IPS-NIHi7 (cell line): ENCODE results near the gene RALGDS.
"Not testable (repeated sequence)": the region's sequence is repeated elsewhere in the genome, so short reads cannot be mapped to it uniquely, and the experiment has no call there.

Experiments used
- DNase-seq: peaks from one replicate; pipeline ENCODE4 v3.0.0; 2012; ENCODE audit warnings: mixed read lengths; ENCODE audit errors: extremely low spot score

The RALGDS gene

DNA sequence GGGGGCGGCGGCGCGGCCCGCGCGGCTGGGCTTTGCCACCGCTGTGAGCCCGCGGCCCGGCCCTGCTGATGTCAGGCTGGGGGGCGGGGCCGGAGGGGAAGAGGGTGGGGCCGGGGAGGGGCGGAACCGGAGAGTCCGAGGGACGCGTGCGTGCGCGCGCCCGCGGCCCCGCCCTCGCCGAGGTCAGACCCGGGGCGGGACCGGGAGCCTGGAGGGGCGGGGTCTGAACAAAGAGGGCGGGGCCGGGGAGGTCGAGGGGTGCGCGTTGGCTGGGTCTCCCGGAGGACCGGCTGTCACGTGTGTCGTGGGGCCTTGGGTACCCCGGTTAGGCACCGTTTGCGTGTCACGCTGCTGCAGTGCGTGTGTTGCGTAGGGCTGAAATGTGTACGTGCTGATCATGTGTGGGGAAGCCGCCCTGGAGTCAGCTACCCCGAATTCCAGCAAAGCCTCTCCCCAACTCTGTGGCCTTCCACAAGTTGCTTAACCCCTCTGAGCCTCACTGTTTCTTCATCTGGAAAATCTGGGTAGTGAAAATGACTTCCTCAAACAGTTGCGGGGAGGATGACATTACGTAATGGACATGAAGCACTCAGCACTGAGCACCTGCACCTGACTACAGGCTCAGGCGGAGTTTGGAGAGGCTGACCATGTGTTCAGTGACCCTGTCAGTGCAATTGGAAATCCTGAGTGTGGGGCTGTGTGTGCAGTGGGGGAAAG, at the start of gene RALGDS:
RALGDS (minus strand) TSS at position 43 of the 717 bp plus-strand sequence. CDS start 86 bp downstream, outside the sequence.
- peak; percentile 99 for DNase-seq

DNA sequence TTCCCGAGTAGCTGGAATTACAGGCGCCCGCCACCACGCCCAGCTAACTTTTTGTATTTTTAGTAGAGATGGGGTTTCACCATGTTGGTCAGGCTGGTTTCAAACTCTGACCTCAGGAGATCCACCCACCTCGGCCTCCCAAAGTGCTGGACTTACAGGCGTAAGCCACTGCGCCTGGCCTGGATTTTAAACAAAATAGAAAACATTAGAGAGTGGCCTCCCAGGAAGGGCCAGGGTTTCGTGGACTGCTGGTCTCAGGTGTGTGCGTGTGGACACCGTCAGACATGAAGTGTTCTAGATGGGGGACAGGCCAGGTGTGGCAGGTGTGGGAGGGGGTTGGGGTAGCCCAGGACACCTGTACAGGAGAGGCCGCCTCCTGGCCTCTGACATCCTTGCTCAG, 49.7 kb upstream of the RALGDS start:
- no peak for DNase-seq

DNA sequence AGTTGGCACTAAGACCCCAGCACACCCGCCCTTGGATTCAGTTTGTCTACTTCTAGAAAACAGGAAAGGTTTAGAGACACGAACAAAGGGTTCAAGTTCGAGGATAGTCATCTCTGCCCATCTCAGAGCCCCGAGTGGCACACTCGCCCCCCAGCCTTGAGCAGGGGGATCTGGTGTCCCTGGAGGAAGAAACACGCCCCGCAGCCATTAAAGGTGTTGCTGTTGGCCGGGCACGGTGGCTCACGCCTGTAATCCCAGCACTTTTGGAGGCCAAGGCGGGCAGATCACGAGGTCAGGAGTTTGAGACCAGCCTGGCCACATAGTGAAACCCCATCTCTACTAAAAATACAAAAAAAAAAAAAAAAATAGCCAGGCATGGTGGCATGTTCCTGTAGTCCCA, 48.6 kb upstream of the RALGDS start:
- not testable (repeated sequence) for DNase-seq

DNA sequence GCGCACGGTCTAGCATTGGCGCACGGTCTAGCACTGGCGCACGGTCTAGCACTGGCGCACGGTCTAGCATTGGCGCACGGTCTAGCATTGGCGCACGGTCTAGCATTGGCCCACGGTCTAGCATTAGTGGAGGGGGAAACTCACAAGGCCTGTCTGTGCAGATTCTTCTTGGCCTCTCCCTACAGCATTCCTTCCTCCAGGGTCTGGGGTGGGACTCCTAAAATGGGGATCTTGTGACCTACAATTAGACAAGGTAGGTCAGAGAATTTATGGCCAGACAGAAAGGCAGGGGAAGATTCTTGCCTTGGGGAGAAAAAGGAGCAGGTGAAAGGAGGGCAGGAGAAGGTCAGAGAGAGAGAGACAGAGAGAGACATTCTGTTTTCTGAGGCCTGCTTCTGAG, 48.1 kb upstream of the RALGDS start:
- DNase-seq, result no peak

DNA sequence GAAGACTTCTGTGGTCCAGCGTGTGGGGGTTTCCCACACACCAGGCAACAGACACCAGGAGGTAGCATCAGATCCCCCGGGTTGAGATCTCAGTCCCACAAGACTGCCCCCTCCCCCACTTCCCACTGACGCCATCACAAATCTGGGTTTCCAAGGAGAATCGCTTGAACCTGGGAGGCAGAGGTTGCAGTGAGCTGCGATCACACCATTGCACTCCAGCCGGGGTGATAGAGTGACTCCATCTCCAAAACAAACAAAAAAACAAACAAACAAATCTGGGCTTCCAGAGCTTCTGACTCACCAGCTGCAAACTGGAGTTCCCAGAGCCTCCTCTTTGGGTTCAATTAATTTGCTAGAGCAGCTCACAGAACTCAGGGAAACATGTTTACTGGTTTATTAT, 47.4 kb upstream of the RALGDS start:
- DNase-seq, result no peak

DNA sequence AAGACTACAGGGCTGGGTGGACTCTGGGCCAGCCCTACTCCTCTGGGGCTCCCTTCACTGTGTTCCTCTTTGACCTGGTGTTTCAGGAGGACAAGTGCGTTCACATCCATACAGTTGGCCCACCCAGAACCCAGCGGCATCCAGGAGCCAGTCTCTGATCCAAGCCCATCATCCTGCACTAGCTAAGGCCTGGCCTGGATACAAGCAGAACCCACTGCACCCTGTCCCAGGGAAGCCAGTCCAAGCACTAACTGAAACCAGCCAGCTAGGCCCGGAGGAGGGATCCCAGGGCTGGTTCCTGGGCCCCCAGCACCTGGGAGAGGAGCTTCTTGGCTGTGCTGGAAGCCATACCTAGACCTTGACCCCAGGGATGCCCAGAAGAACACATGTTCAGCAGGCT, 46.7 kb upstream of the RALGDS start:
- no peak for DNase-seq

DNA sequence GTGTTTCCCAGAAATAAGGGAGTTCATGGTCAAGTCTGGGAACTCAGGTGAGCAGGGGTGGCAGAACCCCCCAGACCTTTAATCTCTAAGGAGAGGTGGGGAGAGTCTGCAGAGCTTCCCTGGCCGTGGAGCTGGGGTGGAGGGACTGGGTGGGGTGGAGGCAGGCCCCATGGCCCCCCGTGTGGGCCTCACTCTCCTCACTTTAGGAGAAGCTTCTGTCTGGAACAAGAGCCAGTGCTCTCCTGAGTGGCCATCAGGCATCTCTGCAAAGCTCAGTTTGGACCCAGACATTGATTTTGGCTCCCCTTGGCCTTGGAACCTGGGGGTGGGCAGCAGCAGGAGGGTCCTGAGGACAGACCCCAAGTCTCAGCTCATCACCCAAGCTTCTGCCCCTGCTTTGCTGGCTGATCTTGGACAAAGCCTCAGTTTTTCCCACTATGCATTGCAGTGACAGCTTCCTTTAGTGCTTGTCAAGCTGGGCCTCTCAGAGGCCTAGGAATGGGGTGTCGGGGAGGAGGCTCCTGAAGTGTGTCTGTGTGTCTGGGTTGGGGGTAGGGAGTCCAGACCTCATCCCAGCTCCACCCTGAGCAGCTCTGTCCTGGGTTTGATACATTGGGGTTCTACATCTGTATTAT, 46.2 kb upstream of the RALGDS start:
- DNase-seq, result no peak

DNA sequence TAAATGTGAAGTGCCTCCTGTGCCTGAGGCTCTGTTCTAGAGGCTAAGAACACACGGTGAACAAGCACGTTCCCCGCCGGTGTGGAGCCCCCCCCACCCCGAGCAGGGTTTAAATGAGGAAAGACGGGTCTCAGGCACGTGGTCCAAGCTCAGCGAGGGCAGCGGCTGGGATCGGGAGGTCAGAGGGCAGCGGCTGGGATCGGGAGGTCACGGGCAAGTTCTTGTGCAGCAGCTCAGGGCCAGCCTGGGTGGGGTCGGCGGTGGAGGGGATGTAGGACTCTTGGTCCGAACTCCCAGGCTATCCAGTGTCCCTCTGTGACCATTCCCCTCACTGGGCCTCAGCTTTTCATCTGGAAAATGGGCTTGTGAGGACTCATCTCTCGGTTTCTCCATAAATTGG, 45.4 kb upstream of the RALGDS start:
- DNase-seq, result no peak

DNA sequence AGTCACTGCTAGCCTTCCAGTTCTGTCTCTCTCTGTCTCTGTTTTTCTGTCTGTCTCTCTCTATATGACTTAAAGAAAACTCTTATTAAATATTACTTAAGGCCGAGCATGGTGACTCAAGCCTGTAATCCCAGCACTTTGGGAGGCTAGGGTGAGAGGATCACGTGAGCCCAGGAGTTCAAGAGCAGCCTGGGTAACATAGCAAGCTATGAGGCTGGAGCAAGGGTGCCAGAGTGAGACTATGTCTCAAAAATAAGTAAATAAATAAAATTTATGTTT, 44.4 kb upstream of the RALGDS start:
- DNase-seq, result no peak

DNA sequence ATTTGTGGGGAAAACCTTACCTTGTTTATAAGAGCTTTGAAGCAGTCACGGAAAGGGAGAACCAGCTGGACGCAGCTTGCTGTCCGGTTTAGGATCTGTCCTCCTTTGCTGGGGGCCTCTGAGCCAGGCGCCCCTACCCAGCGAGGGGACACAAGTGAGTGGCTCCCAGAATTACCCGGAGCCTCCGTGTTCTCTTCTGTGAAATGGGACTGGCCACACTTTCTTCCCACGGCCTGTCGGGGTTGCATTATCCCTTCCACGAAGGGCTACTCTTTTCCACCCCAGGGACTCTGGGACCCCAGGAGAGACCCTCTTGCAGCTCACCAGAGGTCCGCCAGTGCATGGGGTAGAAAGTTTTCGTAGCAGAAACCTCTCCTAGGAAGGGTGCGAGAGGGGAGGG, 43.2 kb upstream of the RALGDS start:
- no peak for DNase-seq

DNA sequence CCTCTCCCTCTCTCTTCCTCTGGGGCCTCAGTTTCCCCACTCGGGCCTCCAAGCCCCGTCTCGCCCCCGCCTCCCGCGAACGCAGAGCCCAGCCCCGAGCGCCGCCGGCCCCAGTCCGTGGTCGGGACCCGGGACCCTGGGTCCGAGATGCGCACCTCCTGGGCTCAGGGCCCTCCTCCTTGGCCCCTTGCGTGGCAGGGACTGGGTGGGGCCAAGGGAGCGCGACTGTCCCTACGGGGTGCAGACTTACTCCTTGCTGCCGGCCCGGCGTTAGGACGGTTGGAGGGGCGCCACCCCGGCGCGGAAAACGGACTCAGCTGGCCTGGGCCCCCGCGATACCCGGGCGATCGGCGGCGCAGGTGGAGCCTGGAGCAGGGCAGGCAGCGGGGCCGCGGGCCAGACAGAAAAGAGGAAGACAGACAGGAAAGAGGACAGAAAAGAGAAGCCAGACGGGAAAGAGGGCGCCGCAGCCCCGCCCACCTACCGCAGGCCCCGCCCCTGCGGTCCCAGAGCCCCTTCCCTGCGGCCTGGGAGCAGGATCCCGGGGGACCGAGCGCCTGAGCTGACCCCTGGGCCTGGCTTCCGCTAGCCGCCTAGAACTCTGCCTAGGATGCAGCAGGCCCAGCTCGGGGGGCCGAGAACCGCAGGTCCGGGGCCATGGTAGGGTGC, 42.6 kb upstream of the RALGDS start, which contains the start of gene GBGT1:
GBGT1 (minus strand) TSS at position 411 of the 669 bp plus-strand sequence. CDS start 1,502 bp downstream, outside the sequence.
- DNase-seq, result peak; percentile 92

DNA sequence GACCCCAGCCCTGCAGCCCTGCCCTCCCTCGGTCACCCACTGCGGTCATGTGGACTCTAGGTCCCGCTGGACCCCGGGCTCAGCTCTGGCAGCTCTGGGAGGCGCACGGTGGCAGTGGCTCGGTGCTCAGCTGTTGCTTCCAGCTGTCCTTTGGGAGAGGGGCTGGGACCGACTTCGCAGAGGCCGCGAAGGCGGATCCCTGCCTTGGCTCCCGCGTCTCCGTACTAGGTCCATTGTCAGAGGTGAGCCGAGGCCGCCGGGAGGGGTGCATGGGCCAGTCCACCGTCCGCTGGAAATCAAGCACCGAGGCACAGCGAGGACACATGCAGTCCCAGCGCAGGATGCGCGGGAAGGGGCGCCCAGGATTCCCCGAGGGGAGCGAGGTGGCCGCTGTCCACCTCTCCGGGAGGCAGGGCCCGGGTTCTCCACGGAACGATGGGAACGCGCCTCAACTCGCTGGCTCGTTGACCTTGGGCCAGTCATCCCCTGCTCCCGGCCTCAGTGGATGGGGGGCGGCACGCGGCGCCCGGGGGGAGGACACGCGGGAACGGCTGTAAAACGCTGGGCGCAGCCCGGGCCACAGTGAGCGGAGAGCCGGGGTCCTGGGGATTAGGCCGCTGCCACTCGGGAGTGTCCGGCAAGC, 41.9 kb upstream of the RALGDS start:
- no peak for DNase-seq

DNA sequence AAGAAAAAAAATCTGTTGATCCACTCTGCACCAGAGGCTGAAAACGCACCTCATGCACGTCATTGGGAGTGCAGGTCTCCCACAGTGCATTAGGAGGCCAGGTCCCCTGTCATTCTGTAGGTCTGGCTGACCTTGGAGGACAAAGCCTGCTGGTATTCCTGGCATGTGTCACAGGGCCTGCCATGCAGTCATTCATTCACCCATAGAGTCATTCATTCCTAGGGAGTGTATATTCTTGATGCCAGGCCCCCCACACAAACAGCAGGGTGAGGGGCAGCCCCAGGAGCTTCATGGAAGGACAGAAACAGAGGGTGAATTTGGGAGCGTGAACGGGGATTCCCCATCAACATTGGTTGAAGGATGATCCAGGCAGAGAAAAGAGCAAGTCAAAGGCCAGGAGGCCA, 40.5 kb upstream of the RALGDS start:
- DNase-seq, result no peak

DNA sequence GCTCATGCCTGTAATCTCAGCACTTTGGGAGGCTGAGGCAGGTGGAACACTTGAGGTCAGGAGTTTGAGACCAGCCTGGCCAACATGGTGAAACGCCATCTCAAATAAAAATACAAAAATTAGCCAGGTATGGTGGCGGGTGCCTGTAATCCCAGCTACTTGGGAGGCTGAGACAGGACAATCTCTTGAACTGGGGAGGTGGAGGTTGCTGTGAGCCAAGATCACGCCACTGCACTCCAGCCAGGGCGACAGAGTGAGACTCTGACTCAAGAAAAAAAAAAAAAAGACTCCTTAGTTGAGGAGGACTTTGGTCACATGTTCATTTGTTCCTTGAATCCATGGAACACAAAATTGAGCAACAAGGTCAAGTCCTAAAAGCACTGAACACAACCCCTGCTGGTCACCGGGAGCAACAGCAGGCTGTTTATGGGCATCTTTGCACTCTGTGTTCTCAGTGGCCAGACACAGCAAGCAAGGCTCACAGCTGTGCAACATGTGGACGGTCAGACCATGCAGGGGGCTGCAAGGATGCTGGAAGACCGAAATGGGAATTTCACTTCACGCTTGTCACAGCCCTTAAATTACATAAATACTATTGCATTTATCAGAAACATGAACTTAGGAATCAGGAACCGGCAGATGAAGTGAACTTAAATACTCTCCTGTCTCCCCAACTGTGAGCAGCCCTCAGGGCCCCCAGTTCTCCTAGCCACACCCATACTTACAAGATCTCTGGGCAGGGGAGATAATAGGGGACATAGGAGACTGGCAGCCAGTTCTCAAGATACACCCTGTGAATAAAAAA, 39.9 kb upstream of the RALGDS start:
- DNase-seq, result peak; percentile 75

DNA sequence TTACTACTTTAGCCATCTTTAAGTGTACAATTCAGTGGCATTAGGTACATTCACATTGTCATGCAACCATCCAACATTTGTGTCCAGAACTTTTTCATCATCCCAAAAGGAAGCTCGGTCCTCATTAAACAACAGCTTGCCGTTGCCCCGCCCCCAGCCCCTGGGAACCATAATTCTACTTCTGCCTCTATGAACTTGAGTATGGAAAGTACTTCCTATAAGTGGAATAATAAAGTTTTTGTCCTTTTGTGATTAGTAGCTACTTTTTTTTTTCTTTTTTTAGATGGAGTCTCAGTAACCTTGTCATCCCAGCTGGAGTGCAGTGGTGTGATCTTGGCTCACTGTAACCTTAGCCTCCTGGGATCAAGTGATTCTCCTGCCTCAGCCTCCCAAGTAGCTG, 37.7 kb upstream of the RALGDS start:
- DNase-seq, result no peak

DNA sequence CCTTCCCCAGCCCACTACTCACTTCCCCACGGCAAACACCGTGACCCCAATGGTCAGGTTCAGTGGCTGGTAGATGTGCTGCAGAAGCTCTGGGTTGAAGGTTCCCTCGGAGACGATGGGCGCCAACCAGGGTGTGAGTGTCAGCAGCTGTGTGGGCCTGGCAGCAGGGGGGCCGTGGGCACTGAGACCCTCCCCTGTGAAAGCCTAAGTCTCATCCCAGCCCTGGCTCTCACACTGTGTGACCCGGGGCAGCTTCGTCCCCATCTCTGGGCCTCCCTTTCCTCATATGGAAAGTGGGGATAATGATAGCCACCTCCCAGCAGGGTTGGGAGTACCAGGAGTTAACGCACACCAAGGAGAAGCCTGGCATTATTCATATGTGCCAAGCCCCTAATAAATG, 34.1 kb upstream of the RALGDS start:
- no peak for DNase-seq

DNA sequence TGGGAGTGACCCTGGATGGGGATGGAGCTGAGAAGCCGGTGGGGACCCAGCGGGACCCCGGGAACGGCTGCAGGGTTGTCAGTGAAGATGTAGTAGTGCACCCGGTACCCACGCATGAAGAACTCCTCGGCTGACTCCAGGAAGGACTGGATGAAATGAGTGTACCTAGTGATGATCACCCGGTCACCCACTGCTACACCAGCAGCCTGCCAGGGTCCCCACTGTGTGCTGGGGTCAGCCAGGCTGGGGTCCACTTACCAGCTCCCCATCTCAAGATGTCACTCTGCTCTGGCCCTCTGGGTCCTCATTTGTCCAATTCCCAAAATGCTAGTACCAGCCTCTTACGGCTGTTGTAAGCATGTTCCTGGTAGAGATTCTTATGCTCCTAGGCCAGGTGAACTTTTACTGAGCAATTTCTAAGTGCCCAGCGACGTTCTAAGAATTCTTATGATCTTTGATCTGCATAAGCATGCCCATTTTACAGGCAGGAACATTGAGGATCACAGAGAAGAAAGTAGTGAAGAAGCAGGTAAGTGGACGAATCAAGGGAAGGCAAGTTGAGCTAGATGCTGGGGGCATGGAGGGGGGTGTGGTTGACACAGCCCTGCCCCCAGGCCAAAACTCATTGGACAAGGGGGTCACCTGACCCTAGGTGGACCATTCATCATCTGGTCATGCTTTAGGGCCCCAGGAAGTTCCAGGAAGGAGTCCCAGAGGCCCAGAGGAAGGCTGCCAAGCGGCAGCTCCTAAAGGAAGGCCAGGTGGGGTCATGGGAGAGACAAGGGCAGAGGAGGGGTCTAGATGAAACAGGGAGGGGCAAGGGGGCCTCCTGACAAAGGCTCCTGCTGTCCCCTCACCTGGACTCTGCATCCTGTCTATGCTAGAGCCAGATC, 33.3 kb upstream of the RALGDS start:
- DNase-seq, result no peak

DNA sequence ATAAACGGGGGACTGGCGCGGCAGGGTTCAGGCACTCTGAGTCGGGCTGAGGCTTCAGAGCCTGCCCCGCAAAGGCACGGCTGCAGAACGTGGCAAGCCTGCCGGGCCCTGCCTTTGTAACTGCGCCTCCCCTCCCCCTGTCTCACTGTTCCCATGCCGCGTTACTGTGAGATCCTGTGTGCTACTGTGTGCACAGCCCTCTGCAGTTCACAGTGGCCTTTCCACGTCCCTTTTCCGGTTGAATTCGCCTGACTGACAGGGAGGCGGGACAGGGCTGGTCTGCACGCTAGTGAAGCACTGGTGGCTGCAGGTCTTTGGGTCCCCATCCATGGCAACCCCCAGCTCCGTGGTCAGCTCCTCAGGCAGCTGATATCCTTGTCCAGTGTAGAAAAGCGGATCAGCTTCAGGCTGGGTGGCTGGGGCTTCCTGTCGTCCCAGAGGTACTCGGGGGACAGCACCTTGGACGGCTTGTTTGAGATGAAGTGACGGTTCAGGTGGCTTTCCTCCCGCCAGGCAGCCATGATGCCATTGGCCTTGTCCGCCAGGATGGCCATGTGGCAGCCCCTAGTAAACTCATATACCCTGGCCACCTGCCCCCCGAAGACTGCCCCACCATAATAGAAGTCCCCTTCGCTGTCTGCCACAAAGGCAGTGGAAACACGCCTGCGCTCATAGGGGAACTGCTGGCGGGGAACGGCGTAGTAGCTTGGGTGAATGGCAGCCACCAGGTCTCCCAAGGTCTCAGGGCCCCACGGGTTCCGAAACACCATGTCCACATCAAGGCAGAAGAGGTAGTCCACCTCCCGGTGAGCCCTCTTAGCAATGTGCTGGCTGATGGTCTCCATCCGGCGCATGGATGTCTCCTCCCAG, 32.4 kb upstream of the RALGDS start:
- no peak for DNase-seq

DNA sequence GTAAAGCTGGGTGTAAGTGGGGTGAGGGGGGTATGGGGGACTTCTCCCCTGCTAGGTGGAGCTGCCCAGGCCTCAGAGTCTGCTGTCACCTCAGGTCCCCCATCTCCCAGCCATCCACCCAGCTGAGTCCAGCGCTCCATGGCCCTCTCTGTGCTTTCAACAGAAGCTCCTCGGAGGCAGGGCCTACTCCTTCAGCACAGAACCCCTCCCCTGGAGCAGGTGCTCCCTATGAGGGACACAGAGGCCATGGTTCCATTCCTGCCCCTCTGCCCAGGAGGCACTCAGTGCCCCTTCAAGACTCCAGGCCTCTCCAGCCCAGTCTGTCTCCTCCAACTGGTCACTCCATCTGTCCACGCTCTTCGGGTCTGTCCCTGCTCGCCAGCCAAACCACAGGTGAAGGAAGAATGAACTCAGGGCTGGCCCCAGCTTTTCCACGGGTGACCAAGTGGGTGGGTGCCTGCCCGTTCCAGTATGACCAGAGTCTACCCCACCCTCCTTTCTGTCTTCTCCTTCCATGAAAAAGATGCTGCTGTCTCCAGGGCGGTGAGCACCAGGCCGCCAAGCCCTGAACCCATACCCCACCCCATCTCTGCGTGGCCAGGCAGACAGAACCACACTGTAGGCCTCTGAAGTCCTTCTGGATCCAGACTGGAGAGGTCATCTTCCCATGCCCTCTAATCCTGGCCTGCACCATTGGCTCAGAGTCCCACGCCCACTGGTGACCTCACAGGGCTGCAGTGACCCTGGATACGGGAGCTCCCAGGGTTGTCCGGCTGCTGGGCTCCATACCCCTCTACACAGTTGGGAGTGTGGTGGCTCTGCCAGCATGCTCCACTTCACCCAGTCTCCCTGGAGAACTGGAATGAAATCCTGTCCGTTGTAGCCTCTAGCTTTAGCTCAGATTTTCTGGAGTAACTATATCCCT, 30.8 kb upstream of the RALGDS start:
- no peak for DNase-seq
